Esophagus squamous epithelium (tissue), 4 donors: Measurements from ENCODE around the gene GLI2.

Experiments used
- POLR2A ChIP-seq, 4 donors: fragments of 450-650 bp; IDR thresholded peaks; one replicate each; pipeline ENCODE4 v1.6.1; 2017; ENCODE audit warnings: antibody characterized with exemption in 4 of 4, mild to moderate bottlenecking in 4 of 4, moderate library complexity in 3 of 4
- TF ChIP-seq, protein P1 (sequence below), 6 experiments: fragments of 450-650 bp in 4 of 6; fragments of 200-600 bp in 2 of 6; sonication (generic) in 2 of 6; IDR thresholded peaks; one replicate each; pipeline ENCODE4 v1.5.1; 2016 to 2019; ENCODE audit warnings: antibody characterized with exemption in 6 of 6, mild to moderate bottlenecking in 4 of 6, moderate library complexity in 4 of 6

DNA sequence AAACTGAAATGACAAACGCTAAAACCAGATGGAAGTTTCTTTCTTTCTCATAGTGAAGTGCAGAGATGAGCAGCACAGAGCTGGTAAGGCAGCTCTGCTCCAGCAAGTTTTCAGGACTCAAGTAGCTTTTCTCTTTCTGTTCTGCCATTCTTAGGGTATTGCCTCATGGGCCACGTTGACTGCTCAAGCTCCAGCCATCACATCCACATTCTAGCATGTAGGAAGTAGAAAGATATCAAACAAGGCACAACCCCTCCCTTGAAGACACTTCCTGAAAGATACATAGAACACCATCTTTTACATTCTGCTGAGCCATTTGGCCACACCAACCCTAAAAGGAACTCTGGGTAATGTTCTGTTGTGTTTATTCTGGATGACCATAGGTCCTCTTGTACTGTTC, 48.5 kb upstream of the GLI2 start:
- TF ChIP-seq, protein P1, sequence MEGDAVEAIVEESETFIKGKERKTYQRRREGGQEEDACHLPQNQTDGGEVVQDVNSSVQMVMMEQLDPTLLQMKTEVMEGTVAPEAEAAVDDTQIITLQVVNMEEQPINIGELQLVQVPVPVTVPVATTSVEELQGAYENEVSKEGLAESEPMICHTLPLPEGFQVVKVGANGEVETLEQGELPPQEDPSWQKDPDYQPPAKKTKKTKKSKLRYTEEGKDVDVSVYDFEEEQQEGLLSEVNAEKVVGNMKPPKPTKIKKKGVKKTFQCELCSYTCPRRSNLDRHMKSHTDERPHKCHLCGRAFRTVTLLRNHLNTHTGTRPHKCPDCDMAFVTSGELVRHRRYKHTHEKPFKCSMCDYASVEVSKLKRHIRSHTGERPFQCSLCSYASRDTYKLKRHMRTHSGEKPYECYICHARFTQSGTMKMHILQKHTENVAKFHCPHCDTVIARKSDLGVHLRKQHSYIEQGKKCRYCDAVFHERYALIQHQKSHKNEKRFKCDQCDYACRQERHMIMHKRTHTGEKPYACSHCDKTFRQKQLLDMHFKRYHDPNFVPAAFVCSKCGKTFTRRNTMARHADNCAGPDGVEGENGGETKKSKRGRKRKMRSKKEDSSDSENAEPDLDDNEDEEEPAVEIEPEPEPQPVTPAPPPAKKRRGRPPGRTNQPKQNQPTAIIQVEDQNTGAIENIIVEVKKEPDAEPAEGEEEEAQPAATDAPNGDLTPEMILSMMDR (IDR thresholded peaks at IDR 0.05), result no peak
- TF ChIP-seq POLR2A (IDR thresholded peaks at IDR 0.05), result no peak
